ENCODE data around the gene C11orf16. TPM values are rescaled to one million over a fixed set of nuclear protein-coding genes. Genes with fewer than 3 reads are reported as not detected.

The C11orf16 gene
- total RNA-seq, 1 experiment from 2014 or later, result not detected

DNA sequence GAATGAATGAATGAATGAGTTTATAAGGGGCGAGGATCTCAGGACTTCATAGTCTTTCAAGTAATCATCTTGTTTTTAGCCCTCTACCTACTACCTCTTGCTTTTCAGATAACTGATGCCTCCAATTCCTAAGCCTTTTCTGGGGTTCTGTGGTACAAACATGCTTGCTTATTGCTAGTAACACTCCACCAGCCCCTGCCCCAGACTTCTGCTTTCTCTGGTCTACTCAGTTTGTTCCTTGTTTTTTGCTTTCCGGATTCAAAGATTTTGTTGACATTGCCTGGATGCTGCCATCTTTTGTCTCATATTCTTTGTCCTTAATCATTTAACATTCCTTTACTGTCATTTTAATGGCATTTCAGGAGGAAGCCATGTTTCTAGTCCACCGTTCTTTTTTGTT, 40.4 kb upstream of the C11orf16 start:
- RAD21 ChIA-PET (ENCODE audit: low non-redundant PET in 1 of 2, low total read pairs in 2 of 2, uncharacterized antibody in 2 of 2, unreplicated experiment in 2 of 2), result no interaction called here
- POLR2A ChIA-PET, result no interaction called here
- Histone ChIP-seq H3K27me3 (ENCODE audit: insufficient read depth, low read length) (no peaks in the 10 kb centered on the region), H3K79me2 (ENCODE audit: insufficient read depth, low read length) (no peaks in the 10 kb centered on the region), H3K4me1 (ENCODE audit: control insufficient read depth in 1 of 2, insufficient read depth in 2 of 2, low read length in 2 of 2) (no peaks in the 10 kb centered on the region), H3K27ac (ENCODE audit: low read depth, low read length) (no peak overlapping the region), H3K4me3 (replicated peaks in 1 of 2; ENCODE audit: low read depth in 1 of 2, low read length in 2 of 2) (no peak overlapping the region), H3K4me2 (ENCODE audit: low read length) (no peak overlapping the region), H3K36me3 (ENCODE audit: control insufficient read depth in 1 of 2, insufficient read depth in 2 of 2, low read length in 2 of 2) (no peaks in the 10 kb centered on the region), H3K9me3 (ENCODE audit: control insufficient read depth in 1 of 2, insufficient read depth in 1 of 2, low read depth in 1 of 2, low read length in 2 of 2) (no peaks in the 10 kb centered on the region), H2AFZ (ENCODE audit: low read depth, low read length, poor library complexity, severe bottlenecking) (no peak overlapping the region), H3K9ac (ENCODE audit: low read length) (no peak overlapping the region), H3K9me2 (ENCODE audit: insufficient read depth) (no peaks in the 10 kb centered on the region), H4K20me1 (ENCODE audit: insufficient read depth) (no peaks in the 10 kb centered on the region)
- DNase-seq (ENCODE audit: low read depth, low spot score) (no peak), ATAC-seq (no peak)
- CTCF ChIA-PET, result no interaction called here
- no TSS peak for BruUV-seq (replicated peaks)
- TF ChIP-seq CEBPB (IDR thresholded peaks at IDR 0.05; ENCODE audit: low read depth) (no peak), FOSL1 (IDR thresholded peaks at IDR 0.05; ENCODE audit: low read depth) (no peak), JUND (IDR thresholded peaks at IDR 0.05) (no peak), SIN3A (IDR thresholded peaks at IDR 0.05; ENCODE audit: low read depth) (no peak), SP1 (IDR thresholded peaks at IDR 0.05; ENCODE audit: low read depth) (no peak), ELF1 (IDR thresholded peaks at IDR 0.05; ENCODE audit: borderline replicate concordance, low read depth) (no peak)
- TF ChIP-seq, protein P1, sequence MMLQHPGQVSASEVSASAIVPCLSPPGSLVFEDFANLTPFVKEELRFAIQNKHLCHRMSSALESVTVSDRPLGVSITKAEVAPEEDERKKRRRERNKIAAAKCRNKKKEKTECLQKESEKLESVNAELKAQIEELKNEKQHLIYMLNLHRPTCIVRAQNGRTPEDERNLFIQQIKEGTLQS (IDR thresholded peaks at IDR 0.05), result no peak
- intact Hi-C loops (cut with micrococcal nuclease), result no loop called here

DNA sequence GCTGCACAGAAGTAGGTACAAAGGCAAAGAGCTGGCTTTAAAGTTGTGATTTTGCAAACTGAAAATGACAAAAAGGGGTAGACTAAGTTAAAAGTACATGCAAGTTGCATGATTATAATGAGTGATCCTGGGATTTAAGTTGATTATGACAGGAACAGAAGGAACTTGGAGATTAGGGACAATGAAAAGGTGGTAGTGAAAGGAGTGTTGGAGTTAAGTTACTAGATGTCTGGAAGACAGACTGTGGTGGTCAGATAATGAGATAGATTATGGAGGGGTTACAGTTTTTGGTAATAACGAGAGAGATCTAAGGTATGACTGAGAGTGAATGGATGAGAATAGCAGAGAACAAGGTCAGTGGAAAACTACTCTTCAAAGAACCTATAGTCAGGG, 39.2 kb upstream of the C11orf16 start:
- no peak for ATAC-seq
- ChIA-PET RAD21 (ENCODE audit: low non-redundant PET in 1 of 2, low total read pairs in 2 of 2, uncharacterized antibody in 2 of 2, unreplicated experiment in 2 of 2) (no interaction called here), POLR2A (no interaction called here), CTCF (no interaction called here)
- no peak overlapping the region for H2AFZ ChIP-seq (ENCODE audit: low read depth, low read length, poor library complexity, severe bottlenecking)
- no peak overlapping the region for H3K27ac ChIP-seq (ENCODE audit: low read depth, low read length)
- H3K4me2 ChIP-seq (ENCODE audit: low read length), result no peak overlapping the region
- no peaks in the 10 kb centered on the region for H3K27me3 ChIP-seq (ENCODE audit: insufficient read depth, low read length)
- H3K9ac ChIP-seq (ENCODE audit: low read length), result no peak overlapping the region
- no peak for TF ChIP-seq FOSL1 (IDR thresholded peaks at IDR 0.05; ENCODE audit: low read depth)
- TF ChIP-seq YY1 (IDR thresholded peaks at IDR 0.05; ENCODE audit: extremely low read depth, insufficient replicate concordance, low read depth, low read length), result no peak
- no peak for TF ChIP-seq JUND (IDR thresholded peaks at IDR 0.05)
- no peak for TF ChIP-seq SIN3A (IDR thresholded peaks at IDR 0.05; ENCODE audit: low read depth)
- no peak for TF ChIP-seq SRF (IDR thresholded peaks at IDR 0.05; ENCODE audit: low read depth)
- TF ChIP-seq, protein P2, sequence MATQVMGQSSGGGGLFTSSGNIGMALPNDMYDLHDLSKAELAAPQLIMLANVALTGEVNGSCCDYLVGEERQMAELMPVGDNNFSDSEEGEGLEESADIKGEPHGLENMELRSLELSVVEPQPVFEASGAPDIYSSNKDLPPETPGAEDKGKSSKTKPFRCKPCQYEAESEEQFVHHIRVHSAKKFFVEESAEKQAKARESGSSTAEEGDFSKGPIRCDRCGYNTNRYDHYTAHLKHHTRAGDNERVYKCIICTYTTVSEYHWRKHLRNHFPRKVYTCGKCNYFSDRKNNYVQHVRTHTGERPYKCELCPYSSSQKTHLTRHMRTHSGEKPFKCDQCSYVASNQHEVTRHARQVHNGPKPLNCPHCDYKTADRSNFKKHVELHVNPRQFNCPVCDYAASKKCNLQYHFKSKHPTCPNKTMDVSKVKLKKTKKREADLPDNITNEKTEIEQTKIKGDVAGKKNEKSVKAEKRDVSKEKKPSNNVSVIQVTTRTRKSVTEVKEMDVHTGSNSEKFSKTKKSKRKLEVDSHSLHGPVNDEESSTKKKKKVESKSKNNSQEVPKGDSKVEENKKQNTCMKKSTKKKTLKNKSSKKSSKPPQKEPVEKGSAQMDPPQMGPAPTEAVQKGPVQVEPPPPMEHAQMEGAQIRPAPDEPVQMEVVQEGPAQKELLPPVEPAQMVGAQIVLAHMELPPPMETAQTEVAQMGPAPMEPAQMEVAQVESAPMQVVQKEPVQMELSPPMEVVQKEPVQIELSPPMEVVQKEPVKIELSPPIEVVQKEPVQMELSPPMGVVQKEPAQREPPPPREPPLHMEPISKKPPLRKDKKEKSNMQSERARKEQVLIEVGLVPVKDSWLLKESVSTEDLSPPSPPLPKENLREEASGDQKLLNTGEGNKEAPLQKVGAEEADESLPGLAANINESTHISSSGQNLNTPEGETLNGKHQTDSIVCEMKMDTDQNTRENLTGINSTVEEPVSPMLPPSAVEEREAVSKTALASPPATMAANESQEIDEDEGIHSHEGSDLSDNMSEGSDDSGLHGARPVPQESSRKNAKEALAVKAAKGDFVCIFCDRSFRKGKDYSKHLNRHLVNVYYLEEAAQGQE (IDR thresholded peaks at IDR 0.05; ENCODE audit: low read depth), result no peak
- TF ChIP-seq ZFX (IDR thresholded peaks at IDR 0.05), result no peak
- no peak overlapping the region for H3K4me3 ChIP-seq (replicated peaks in 1 of 2; ENCODE audit: low read depth in 1 of 2, low read length in 2 of 2)
- no peaks in the 10 kb centered on the region for H3K79me2 ChIP-seq (ENCODE audit: insufficient read depth, low read length)
- H3K9me2 ChIP-seq (ENCODE audit: insufficient read depth), result no peaks in the 10 kb centered on the region
- intact Hi-C loops (cut with micrococcal nuclease), result no loop called here
- no TSS peak for BruUV-seq (replicated peaks)
- no peaks in the 10 kb centered on the region for H3K9me3 ChIP-seq (ENCODE audit: control insufficient read depth in 1 of 2, insufficient read depth in 1 of 2, low read depth in 1 of 2, low read length in 2 of 2)
- no peaks in the 10 kb centered on the region for H3K4me1 ChIP-seq (ENCODE audit: control insufficient read depth in 1 of 2, insufficient read depth in 2 of 2, low read length in 2 of 2)
- no peak for DNase-seq (ENCODE audit: low read depth, low spot score)
- H3K36me3 ChIP-seq (ENCODE audit: control insufficient read depth in 1 of 2, insufficient read depth in 2 of 2, low read length in 2 of 2), result no peaks in the 10 kb centered on the region
- H4K20me1 ChIP-seq (ENCODE audit: insufficient read depth), result no peaks in the 10 kb centered on the region
